T-helper 1 cell treated with Interleukin-12 subunit alpha and Interleukin-12 subunit beta and Interleukin-4 antibody, amounts not matched to agents 30 ng/mL and 1 ng/mL, for 36 hours (primary cell): ENCODE measurements around the gene CRNN. TPM values are rescaled to one million over a fixed set of nuclear protein-coding genes. Genes with fewer than 3 reads are reported as not detected.

Experiments
- total RNA-seq: library from RNA; stranded (reverse); gene quantifications from 2 replicates; pipeline ENCODE4 v1.2.3, GENCODE V29; 2022

The CRNN gene
- total RNA-seq, 1 donor from 2014 or later, result not detected

Other genes starting within 250 kb of the CRNN start
- not detected in 2 replicates for gene HRNR, start 190.1 kb downstream of the CRNN start, total RNA-seq
- gene FLG, start 89.0 kb downstream of the CRNN start, total RNA-seq, result not detected in 2 replicates
- gene FLG2, start 54.3 kb downstream of the CRNN start, total RNA-seq, result not detected in 2 replicates
- gene LCE5A, start 96.5 kb upstream of the CRNN start, total RNA-seq, result not detected in 2 replicates
- not detected in 2 replicates for gene CRCT1, start 100.2 kb upstream of the CRNN start, total RNA-seq
- gene LCE3E, start 152.5 kb upstream of the CRNN start, total RNA-seq, result not detected in 2 replicates
- gene LCE3D, start 166.3 kb upstream of the CRNN start, total RNA-seq, result not detected in 2 replicates
- not detected in 2 replicates for gene LCE3C, start 186.0 kb upstream of the CRNN start, total RNA-seq
- gene LCE3B, start 199.5 kb upstream of the CRNN start, total RNA-seq, result not detected in 2 replicates
- gene LCE3A, start 208.8 kb upstream of the CRNN start, total RNA-seq, result not detected in 2 replicates
- not detected in 2 replicates for gene LCE2D, start 249.1 kb upstream of the CRNN start, total RNA-seq